ENCODE data around the gene BBC3.

GRCh38 chr19:47255879-47256692 is 25.1 kb upstream of the BBC3 start, which contains the start of gene CCDC9:
- TF ChIP-seq CTCF (IDR thresholded peaks at IDR 0.05): no peak
- TF ChIP-seq POLR2A (IDR thresholded peaks at IDR 0.05): peak; percentile 98
- TF ChIP-seq EP300 (IDR thresholded peaks at IDR 0.05): peak; percentile 87

Data from ovary (tissue), 3 donors.